ENCODE results near the gene SLC25A21. TPM values are rescaled to one million over a fixed set of nuclear protein-coding genes. Genes with fewer than 3 reads are reported as not detected.

SLC25A21 gene
- total RNA-seq, 1 donor from 2014 or later: 0.91 TPM

DNA sequence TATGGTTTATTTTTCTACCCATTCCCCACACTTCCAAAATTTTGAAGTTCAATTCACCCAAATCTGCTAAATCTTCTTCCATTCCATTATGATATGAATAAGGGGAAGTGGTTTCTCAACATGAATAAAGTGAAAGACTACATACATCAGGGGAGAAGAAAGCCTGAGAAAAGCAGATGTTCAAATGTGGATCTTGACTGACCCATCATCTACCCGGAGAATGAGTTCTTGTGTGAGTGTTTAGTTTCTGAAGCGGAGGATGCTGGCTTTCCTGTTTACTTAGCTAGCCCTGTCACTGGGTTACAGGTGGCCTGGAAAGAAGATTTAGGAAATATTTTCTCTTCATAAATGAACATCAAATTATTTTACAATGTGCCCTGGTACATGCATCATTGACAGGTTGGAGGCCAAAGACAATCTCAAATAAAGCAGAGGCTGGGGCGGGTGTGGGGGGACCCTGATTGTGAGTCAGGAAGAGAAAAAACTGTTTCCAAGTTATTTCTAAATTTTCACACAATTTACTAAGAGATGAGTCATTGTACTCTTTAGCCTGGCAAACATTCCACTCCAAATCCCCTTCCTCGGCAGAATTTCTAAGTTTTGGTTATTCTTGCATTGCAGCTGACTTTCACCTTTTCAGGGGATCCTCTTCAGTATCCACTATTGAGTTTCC, 135.6 kb downstream of the SLC25A21 start:
- Mint-ChIP-seq H3K9me3 (ENCODE audit: unreplicated experiment) (no peaks in the 10 kb centered on the region), H3K4me3 (ENCODE audit: unreplicated experiment) (no peak overlapping the region), H3K27ac (ENCODE audit: unreplicated experiment) (no peak overlapping the region), H3K27me3 (ENCODE audit: unreplicated experiment) (no peaks in the 10 kb centered on the region), H3K4me1 (ENCODE audit: low read depth, unreplicated experiment) (no peaks in the 10 kb centered on the region), H3K36me3 (ENCODE audit: unreplicated experiment) (no peaks in the 10 kb centered on the region)
- DNase-seq: no peak
- TF ChIP-seq, protein P1, sequence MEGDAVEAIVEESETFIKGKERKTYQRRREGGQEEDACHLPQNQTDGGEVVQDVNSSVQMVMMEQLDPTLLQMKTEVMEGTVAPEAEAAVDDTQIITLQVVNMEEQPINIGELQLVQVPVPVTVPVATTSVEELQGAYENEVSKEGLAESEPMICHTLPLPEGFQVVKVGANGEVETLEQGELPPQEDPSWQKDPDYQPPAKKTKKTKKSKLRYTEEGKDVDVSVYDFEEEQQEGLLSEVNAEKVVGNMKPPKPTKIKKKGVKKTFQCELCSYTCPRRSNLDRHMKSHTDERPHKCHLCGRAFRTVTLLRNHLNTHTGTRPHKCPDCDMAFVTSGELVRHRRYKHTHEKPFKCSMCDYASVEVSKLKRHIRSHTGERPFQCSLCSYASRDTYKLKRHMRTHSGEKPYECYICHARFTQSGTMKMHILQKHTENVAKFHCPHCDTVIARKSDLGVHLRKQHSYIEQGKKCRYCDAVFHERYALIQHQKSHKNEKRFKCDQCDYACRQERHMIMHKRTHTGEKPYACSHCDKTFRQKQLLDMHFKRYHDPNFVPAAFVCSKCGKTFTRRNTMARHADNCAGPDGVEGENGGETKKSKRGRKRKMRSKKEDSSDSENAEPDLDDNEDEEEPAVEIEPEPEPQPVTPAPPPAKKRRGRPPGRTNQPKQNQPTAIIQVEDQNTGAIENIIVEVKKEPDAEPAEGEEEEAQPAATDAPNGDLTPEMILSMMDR (IDR thresholded peaks at IDR 0.05; ENCODE audit: partially characterized antibody, unreplicated experiment): no peak

DNA sequence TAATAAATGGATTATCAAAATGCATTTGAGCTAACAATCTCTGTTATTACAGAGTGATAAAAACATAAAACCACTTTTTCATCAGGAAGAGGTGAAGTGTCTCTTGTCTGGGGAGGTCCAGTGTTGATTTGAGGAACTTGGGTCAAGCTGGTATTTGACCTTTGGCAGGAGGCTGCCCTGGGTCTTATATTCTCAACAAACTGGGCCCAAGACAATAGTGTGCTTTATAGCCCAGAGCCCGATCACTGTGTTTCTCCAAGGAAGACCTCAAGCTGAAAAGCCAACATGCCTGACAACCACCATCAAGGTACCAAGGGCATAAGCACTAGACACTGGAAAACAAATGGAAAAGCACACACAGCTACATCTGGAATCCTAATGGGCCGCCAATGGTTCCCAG, 137.0 kb downstream of the SLC25A21 start:
- Mint-ChIP-seq H3K4me3 (ENCODE audit: unreplicated experiment) (no peak overlapping the region), H3K36me3 (ENCODE audit: unreplicated experiment) (no peaks in the 10 kb centered on the region), H3K27me3 (ENCODE audit: unreplicated experiment) (no peaks in the 10 kb centered on the region), H3K9me3 (ENCODE audit: unreplicated experiment) (no peaks in the 10 kb centered on the region), H3K4me1 (ENCODE audit: low read depth, unreplicated experiment) (no peaks in the 10 kb centered on the region), H3K27ac (ENCODE audit: unreplicated experiment) (no peak overlapping the region)
- TF ChIP-seq, protein P1 (IDR thresholded peaks at IDR 0.05; ENCODE audit: partially characterized antibody, unreplicated experiment): no peak
- DNase-seq: no peak

DNA sequence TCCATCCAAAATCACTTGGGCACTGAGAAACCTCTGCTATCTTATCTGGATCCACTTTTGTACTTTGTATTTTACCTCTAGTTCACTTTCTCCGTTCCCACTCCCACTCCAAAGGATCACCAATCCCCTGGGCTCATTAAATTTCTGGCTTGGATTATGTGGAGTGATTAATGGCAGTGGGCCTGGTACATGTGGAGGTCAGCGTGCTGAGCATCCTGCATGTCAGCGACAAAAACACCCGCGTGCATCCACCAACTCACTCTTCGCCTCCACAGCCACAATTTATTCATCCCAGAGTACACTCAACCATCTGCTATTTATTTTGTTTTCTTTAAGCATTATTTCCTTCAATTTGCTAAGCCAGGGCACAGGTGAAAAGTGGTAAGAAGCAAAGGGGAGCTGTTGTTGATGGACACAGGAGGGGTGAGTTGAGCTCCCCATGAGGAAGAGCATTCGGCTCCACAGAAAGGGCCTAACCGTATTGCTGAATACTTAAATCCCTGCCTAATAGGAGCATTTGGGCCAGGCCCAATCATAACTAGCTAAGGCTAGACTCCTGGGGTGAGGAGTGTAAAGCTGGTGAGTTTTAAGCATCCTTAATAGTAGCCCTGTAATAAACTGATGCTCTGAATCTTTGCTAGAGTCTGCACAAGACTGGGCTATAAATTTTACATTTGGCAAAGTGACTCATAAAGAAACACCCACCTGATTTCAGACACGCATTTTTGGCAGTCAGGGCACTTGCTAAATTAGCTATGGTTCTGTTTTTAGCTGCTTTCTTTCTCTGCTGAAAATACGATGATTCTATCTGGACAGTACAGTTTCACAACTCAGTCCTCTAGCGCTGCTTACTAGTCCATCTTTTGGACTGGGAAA, 137.8 kb downstream of the SLC25A21 start:
- DNase-seq: no peak
- Mint-ChIP-seq H3K27me3 (ENCODE audit: unreplicated experiment) (no peaks in the 10 kb centered on the region), H3K4me3 (ENCODE audit: unreplicated experiment) (no peak overlapping the region), H3K36me3 (ENCODE audit: unreplicated experiment) (no peaks in the 10 kb centered on the region), H3K9me3 (ENCODE audit: unreplicated experiment) (no peaks in the 10 kb centered on the region), H3K27ac (ENCODE audit: unreplicated experiment) (no peak overlapping the region), H3K4me1 (ENCODE audit: low read depth, unreplicated experiment) (no peaks in the 10 kb centered on the region)
- TF ChIP-seq, protein P1 (IDR thresholded peaks at IDR 0.05; ENCODE audit: partially characterized antibody, unreplicated experiment): no peak

DNA sequence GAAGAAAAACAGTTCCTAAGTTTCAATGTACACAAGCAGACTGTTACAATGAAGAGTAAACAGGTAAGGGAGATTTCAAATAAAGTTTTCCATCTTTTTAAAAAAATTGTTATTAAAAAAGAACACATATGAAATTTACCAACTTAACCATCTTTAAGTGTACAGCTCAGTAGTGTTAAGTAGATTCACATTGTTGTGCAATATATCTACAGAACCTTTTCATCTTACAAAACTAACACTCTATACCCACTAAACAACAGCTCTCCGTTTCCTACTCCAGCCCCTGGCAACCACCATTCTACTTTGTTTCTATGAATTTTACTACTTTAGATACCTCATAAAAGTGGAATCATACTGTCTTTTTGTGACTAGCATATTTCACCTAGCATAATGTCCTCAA, 139.5 kb downstream of the SLC25A21 start:
- H3K4me3 Mint-ChIP-seq (ENCODE audit: unreplicated experiment): no peak overlapping the region
- TF ChIP-seq, protein P1 (IDR thresholded peaks at IDR 0.05; ENCODE audit: partially characterized antibody, unreplicated experiment): no peak
- H3K36me3 Mint-ChIP-seq (ENCODE audit: unreplicated experiment): no peaks in the 10 kb centered on the region
- no peaks in the 10 kb centered on the region for H3K27me3 Mint-ChIP-seq (ENCODE audit: unreplicated experiment)
- no peak for DNase-seq
- no peak overlapping the region for H3K27ac Mint-ChIP-seq (ENCODE audit: unreplicated experiment)
- no peaks in the 10 kb centered on the region for H3K9me3 Mint-ChIP-seq (ENCODE audit: unreplicated experiment)
- no peaks in the 10 kb centered on the region for H3K4me1 Mint-ChIP-seq (ENCODE audit: low read depth, unreplicated experiment)
